ENCODE data around the gene TBC1D10A.

TBC1D10A gene

DNA sequence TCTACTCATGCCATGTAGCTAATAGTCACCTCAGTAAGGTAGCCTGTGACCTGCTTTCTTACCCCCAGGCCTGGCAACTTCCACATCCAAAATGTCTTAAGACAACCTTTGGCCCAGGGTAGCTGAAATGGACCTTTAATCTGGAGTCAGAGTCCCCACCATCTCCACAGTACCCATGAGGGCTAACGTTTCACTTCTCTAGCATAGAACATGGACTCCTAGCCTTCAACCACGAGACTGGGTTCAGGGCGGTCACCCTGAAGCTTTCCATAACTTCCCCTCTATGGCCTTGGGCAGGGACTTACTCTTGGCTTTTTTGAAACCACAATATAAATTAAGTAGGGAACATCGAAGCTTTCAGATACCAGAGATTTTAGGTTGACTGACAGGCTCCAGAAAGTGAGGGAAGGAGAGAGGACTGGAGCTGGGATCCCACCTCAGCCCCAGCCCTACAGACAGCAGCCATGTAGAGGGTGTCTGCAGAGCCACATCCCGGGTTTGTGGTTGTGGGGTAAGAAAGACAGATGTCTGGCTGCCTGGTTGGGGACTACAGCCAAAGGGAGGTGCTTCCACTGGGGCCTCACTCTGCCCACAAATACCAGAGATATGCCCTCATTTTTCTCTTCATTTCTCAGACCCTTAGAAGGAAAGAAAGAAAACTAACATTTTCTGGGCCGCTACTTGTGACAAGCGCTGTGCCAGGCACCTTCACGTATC lies 2.6 kb downstream of the TBC1D10A start:
- DNase-seq (ENCODE audit: low read depth), result no peak
- peak overlapping the region; percentile 80 for H3K4me3 ChIP-seq (ENCODE audit: low read depth, low read length)

DNA sequence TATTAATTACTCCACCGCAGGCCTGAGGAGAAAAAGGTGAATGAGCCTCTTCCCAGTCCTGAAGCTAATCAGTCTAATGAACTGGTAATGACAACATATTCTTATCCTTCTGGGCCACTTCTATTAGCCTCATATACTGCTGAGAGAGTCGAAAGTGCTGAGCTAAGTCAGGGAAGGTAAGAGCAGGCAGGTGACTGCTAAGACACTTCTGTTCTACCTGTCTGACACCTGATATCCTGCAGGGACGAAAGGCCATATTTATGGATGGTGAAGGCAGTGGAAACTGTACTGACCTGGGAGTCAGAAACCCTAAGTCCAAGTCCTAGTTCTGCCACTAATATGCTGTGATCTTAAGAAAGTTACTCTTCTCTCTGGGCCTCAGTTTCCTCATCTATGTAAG lies 3.5 kb downstream of the TBC1D10A start:
- H3K4me3 ChIP-seq (ENCODE audit: low read depth, low read length), result no peak overlapping the region
- no peak for DNase-seq (ENCODE audit: low read depth)

DNA sequence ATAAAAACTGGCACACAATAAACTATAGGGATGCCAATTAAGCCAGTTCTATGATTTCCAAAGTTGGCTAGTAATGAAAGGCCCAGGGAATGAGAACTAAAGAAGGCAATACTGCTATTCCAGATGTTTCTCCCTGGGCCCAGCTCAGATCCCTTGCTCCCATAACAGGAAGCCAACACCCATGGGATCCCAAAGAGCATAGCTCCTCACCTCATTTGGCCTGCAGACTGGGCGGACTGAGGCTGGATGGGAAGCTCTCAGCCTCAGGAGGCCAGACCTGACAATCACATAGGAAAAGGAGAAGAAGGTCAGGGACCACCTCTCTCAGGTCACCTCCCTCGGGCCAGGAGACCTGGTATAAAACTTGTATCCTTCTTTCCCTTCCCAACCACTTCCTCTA lies 5.3 kb downstream of the TBC1D10A start:
- H3K4me3 ChIP-seq (ENCODE audit: low read depth, low read length), result no peak overlapping the region
- DNase-seq (ENCODE audit: low read depth), result no peak

DNA sequence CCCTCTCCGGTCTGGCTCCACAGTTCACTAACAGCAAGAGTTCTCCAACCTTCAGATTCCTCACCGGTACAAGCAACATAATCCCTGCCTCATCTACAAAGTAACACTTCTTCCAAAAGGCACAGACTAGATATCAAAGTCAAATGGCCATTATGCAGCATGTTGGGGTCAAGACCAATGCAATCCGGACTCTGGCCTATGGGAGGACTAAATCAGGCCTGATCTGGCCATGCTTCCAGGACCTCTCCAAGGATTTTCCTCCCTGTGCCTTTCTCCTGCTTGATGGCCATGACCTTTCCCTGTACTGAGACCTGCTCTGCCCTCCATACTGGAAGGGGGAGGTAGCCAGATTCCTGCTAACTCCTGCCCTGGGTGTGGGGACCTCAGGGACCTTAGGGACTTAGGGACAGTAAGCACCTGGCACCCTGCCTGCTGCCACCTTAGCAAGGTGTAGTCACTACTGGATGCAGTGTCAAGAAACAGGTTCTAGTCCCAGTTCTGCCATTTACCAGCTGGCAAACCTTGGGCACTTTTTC lies 6.7 kb downstream of the TBC1D10A start:
- no peak for DNase-seq (ENCODE audit: low read depth)
- H3K4me3 ChIP-seq (ENCODE audit: low read depth, low read length), result no peak overlapping the region

DNA sequence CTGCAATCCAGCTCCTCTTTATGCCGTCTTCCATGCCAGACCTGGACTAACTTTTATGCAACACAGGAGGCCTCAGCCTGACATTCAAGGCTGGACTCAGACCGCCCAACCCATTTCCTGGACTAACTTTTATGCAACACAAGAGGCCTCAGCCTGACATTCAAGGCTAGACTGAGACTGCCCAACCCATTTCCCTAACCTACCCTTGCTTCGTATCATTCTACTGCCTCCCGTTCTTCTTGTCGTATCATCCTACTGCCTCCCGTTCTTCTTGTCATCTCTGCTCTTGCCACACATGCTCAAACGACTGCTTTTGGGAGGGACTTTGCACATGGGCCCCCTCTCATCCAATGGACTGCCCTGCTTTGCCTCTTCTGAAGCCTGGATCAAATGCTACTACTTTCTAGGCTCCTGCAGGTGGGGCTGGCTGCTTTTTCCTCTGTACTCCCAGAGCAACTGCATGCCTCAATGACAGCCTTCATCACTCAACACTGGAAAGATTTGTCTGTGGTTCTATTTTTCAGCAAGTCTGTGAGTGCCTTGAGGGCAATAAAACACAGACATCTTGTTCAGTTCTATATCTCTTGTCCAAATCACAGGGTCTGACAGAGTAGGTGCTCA lies 7.8 kb downstream of the TBC1D10A start:
- H3K4me3 ChIP-seq (ENCODE audit: low read depth, low read length), result no peak overlapping the region
- DNase-seq (ENCODE audit: low read depth), result no peak

DNA sequence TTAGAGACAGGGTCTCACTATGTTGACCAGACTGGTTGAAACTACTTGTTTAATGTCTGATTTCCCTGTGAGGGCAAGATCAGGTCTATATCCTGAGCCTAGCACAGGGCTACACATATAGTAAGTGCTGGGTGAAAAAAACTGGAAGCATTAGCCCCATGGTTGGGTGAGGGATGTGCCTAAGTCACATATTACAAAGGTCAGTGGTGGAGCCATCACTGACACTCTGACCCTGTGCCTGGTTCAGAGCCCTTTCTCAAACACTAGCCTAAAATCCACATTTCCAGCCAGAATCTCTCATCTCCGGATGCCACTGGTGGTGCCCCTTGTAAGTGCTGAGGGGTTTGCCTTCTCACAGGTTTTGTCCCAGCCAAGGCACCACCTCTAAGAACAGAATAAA lies 9.0 kb downstream of the TBC1D10A start:
- DNase-seq (ENCODE audit: low read depth), result no peak
- H3K4me3 ChIP-seq (ENCODE audit: low read depth, low read length), result no peak overlapping the region

DNA sequence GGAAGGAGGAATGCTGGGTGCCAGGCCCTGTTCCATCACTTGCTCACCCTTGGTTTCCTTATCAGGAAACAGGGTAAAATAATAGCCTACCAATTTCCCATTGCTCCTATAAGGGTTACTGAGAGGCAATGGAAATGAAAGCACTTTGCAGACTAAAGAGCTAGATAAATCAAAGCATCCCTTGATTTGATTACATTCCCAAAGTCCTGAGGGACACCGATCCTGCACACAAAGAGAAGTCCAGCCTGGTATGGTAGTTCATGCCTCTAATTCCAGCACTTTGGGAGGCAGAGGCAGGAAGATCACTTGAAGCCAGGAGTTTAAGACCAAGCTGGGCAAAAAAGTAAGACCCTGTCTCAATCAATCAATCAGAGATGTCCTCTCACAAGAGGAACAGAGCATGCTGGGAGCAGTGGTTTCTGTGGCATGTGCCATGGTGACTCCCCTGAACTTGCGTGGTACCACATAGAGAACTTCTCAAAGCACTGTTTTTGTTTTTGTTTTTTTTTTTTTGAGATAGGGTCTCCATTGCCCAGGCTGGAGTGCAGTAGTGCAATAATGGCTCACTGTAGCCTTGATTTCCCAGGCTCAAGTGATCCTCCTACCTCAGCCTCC lies 10.7 kb downstream of the TBC1D10A start:
- no peak for DNase-seq (ENCODE audit: low read depth)
- H3K4me3 ChIP-seq (ENCODE audit: low read depth, low read length), result no peak overlapping the region

DNA sequence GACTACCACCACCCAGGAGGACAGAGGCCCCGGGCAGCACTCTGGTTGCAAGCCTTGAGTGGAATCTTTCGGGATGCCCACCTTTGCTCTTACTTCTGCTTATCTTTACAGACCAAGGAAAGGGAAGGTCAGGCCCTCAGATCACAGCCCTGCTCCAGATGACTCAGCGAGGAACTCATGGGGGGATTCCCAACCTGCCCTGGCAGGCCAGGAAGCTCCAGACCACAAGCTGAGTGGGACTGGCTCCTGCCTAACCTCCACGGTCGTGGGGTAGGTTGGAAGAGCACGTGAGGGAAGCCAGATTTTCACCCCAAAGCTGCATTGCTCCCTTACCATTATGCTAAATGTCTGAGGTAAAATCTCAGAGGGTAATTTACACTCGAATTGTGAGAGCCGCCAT lies 11.8 kb downstream of the TBC1D10A start:
- H3K4me3 ChIP-seq (ENCODE audit: low read depth, low read length), result no peak overlapping the region

DNA sequence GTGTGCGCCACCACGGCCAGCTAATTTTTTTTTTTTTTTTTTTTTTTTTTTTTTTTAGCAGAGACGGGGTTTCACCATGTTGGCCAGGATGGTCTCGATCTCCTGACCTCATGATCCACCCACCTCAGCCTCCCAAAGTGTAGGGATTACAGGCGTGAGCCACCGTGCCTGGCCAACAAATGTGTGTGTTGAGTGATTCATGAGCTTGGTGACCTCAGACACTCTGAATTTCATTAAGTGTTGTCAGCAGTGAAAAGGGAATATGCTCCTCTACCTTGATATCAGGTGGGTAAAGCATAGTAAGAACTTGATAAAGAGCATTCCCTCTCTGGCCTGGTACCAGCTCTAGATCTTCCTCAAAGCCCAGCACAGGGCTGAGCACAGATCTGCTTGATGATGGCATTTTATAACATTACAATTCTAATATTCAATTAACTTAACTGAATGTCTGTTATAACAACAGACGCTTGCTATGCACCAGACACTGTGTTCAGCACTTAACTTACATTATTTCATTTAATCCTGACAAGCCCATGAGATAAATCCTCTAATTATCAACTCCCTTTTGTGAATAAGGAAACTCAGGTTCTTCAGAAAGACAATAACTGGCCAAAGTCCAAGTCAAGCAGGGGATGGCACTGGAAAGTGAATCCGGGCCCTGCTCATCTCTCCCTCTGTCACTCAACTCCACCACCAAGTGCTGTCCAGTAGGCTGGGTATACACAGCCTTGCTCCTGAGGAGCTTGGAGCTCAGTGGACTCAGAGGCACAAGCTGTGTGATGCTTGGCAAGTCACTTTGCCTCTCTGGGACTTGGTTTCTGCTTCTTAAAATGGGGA lies 13.0 kb downstream of the TBC1D10A start:
- H3K4me3 ChIP-seq (ENCODE audit: low read depth, low read length), result no peak overlapping the region
- no peak for DNase-seq (ENCODE audit: low read depth)

More for the DNA sequence above, 11.8 kb downstream of the TBC1D10A start:
- DNase-seq (ENCODE audit: low read depth), result no peak

DNA sequence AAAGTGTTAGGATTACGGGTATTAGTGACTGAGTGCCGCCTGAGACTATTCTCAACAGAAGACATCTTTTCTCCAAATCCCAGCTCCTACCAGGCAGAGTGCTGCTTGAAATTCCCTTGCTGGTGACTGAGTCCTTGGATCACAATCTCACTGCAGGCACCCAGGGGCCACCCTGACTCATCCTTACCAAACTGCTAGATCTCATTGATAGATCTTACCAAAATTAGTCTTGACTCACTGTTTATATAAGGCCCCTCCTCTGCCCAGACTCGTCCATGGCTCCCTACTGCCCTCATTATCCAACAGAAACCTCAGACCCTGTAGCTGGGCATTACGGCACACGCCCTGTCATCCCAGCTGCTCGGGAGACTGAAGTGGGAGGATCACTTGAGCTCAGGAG lies 14.7 kb downstream of the TBC1D10A start:
- DNase-seq (ENCODE audit: low read depth), result no peak
- no peak overlapping the region for H3K4me3 ChIP-seq (ENCODE audit: low read depth, low read length)

DNA sequence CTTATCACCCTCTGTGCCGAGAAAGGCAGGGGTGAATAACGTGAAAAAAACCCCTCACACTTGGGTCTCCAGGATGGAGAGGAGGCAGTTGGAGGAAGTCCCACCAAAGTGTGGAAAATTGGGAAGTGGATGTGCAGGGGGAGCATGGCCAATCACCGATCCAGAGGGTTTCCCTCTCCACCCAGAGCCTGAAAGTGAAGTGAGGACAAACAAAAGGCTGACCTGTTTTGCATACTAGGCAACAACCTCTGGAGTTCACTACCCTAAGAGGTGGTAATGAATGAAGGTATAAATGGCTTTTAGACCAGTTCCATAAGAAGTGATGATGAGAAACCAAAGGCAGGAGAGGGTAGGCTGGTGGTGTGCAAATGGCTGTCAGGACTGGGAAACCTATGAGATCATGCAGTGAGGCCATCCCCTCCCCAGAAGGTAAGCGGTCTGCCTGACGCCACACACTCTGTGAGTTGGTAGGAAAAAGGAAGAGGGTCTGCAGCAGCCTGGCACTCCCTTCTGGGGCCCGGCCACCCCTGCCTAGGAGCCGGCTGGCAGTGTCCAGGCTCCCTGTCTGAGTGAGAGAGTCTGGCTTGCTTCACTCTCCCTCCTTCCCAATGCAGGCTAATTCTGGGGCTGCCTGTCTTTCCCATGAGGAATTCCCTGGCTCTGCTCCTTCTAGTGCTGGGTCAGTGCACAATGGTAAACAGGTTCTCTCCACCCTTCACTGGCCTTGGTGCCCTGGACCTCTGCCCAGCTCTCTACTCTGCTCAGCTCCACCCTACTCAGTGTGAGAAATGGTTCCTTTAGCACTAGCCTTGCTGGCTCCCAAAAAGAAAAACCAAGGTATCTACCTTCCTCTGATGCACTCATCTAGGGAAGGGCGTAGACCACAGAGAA lies 15.6 kb downstream of the TBC1D10A start:
- no peak overlapping the region for H3K4me3 ChIP-seq (ENCODE audit: low read depth, low read length)
- DNase-seq (ENCODE audit: low read depth), result no peak

DNA sequence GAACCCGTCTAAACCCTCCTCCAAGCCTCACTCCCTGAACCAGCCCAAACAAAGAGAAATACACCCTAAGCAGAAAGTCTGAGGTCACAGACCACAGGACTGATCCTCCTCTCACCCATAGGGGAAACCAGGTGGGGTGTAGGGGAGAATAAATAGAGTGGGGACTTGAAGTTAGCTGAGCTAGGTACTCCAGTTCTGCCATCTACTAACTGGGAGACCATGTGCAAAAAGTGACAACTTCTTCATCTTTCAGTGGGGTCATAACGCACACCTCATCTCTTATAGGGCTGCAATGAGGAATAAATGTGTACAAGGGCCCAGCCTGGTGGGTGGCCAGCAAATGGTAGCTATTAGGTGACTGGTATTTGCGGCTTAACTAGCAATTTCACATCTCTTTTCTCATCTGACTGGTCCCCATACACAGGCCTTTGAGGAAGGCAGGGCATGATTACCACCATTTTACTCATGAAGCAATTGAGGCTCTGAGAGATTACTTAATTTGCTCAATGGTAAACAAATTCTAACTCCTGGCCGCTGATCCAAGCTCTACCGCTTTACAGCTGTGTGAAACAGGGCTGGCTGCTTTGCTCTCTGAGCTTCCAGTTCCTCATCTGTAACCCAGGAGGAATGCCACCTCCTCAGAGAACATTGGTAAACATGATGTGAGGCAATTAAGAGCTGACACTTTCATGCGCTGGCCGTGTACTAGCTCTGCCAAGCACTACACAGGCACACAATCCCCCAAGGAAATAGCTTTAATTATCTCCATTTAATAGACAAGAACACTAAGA lies 16.6 kb downstream of the TBC1D10A start:
- no peak overlapping the region for H3K4me3 ChIP-seq (ENCODE audit: low read depth, low read length)
- no peak for DNase-seq (ENCODE audit: low read depth)

DNA sequence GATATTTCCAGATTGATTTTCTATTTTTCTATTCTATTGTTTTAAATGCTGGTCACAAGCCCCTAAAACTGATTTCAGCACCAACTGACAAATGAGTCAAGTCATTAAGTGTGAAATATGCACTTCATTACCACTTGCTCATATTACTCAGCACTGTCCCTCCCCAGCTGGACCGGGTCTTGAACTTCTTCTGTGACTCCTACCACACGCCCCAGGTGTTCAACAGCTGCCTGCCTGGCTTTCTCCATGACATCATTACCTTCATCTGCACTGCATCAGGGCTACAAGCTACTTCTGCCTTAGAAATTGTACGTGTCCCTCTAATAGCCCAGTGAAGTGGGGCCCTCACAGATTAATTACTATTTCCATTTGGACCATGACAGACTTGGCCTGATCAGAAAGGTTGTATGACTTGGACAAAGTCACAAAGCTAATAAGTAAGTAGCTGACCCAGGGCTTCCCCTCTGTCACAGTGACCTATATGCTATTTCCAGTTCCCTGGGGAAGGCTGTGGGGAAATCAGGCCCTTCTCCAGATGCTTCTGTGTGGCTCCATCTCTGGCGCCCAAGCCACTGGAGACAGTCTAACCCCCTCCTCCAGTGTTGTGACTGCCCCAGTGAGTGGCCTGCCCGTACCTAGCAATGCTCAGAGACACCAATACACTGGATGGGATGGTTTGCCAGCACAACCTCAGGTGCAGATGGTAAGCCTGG lies 18.1 kb downstream of the TBC1D10A start:
- DNase-seq (ENCODE audit: low read depth), result no peak
- no peak overlapping the region for H3K4me3 ChIP-seq (ENCODE audit: low read depth, low read length)

DNA sequence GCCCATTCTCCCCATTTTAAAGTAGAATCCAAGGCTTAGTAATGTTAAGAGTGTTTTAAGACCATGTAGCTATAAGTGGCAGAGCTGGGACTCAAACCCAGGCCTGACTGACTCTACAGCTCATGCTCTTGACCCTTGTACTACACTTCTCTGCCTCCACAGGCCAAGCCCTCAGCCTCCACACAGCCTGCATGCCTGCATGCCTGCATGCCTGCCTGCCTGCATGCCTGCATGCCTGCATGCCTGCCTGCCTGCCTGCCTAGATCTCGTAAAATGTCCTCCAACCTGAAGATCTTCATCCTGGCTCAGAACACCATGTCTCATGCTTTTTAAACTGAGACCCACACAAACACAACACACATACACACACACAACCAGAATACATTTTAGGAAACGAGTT lies 18.6 kb downstream of the TBC1D10A start:
- DNase-seq (ENCODE audit: low read depth), result no peak

DNA sequence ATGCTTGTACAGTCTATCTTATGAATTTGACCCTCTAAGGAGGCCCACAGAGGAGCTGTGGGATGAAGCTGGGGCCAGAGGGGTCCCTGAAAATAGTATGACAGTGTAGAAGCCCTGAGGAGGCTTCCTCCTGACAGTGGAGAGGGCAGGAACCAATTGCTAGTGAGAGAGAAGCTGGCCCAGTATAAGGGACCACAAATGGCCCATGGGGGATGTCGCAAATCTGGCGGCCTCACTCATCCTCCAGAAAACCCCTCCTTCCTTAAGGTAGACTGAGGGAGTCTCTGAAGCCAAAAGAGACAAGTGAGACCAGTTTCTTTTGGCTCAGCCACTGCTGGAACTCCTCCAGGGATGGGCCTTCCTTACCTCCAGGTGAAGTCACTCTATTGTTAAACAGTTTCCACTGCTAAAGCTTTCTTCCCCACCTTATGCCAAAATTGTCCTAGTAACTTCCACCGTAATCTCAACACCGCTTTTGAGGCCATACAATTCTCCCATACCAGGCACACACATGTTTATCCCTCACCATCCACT lies 19.6 kb downstream of the TBC1D10A start:
- H3K4me3 ChIP-seq (ENCODE audit: low read depth, low read length), result no peak overlapping the region
- DNase-seq (ENCODE audit: low read depth), result no peak

More for the DNA sequence above, 18.6 kb downstream of the TBC1D10A start:
- no peak overlapping the region for H3K4me3 ChIP-seq (ENCODE audit: low read depth, low read length)

DNA sequence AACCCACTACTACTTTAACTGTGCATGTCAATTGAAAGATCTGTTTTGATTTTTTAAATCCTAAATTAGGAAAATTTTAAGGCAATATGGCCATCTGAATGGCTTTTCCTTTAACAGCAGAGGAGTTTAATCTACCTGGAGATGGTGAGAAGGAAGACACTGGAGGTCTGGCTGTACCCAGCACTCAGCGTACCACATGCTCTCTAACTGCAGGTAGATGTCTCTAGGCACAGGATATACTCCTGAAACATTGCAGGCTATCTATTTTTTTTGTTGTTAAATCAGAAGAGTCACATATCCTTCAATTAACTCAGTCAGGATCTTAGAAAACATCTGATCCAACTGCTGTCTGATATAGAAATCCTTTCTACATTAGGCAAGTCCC lies 20.1 kb downstream of the TBC1D10A start:
- DNase-seq (ENCODE audit: low read depth), result no peak
- no peak overlapping the region for H3K4me3 ChIP-seq (ENCODE audit: low read depth, low read length)

DNA sequence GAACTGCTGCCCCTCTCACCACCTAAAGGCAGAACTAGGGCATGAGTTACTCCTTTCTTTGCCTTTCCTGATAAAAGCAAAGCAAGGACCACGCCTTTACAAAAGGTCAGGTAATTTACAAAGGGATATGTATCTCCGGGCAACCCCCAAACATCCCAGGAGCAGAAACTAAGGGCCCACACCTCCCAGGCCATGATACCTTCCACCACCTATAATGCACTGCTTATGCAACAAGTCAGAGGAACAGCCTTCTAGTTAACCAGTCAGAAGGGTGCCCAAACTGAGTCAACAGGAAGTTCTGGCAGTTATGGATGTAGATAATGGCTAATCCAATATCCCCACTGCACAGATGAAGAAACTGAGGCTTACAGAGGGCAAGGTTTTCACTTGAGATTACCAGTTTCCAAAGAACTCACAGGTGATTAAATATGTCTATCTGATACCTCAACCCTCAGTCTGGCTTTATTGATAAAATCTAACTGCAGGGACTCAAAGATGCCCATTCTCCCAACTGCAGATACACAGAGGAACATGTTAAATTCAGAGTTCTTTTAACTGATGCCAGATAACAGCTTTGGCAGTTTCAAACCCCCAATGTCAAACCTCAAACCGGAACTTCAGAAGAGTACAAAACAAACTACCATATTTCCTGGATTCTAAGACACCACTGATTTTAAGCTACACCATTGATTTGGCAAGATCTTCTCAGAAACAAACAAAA lies 20.7 kb downstream of the TBC1D10A start:
- no peak overlapping the region for H3K4me3 ChIP-seq (ENCODE audit: low read depth, low read length)
- no peak for DNase-seq (ENCODE audit: low read depth)
